GM19455 (cell line): ENCODE data around the gene CXorf51A.
"Not testable (repeated sequence)": the region's sequence is repeated elsewhere in the genome, so short reads cannot be mapped to it uniquely, and the experiment has no call there.

ENCODE experiments used
- ATAC-seq: cut with Tn5 transposase; IDR thresholded peaks from one replicate; pipeline ENCODE4 v1.9.1; 2021; ENCODE audit not compliant: unreplicated experiment

The CXorf51A gene

DNA sequence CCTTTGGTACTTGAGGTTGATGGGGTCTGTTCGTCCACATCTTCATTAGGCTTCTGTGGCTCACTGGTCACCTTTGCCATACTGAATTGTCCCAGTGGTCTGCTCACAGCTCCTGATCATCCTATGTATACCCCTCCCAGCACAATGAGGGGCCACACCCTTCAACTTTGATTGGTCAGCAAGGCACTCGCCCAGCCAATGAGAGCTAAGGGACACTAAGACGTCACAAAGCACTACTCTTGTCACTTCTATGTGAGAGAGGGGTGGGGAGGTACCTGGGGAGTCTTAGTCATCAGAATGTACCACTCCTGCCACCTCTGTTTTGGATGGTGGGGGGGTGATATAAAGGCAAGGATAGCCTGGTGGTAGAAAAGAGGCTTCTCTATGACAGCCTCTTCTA, at the start of gene CXorf51A:
TSS of gene CXorf51A (minus strand) at position 101 of the 400 bp plus-strand sequence. CDS start at position 80, 21 bp downstream.
- not testable (repeated sequence) for ATAC-seq

- no peak for ATAC-seq
Observed at GRCh38 chrX:146863566-146863965, 49.0 kb upstream of the CXorf51A start.

DNA sequence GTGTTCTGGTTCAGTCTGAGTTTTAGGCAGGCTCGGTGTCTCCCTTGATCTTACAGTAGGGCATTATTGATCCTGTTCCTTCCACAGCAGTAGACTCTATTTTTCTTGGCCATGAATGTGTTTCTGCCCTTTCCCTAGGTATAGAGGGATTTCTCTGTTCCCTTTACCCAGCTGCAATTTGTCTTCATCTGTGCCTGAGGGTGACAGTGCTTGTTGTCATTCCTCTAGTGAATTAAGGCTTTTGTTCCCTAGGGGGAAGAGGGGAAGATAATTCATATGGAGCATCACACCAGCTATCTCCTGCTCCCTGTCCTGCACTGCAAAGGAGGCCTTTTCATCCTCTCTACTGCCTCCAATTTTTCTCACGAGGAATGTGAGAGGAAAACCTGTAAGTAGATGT, 39.7 kb upstream of the CXorf51A start:
- ATAC-seq = no peak

GRCh38 chrX:146831994-146832393, 17.4 kb upstream of the CXorf51A start:
- no peak for ATAC-seq

GRCh38 chrX:146809471-146809870, 5.1 kb downstream of the CXorf51A start, which contains the start of gene CXorf51B:
Gene CXorf51B (plus strand): TSS chrX:146809771. CDS start chrX:146809792, 21 bp downstream.
- ATAC-seq = not testable (repeated sequence)
